Activated naive CD4-positive, alpha-beta T cell (primary cell): ENCODE results near the gene SWT1.
"Not testable (repeated sequence)": the region's sequence is repeated elsewhere in the genome, so short reads cannot be mapped to it uniquely, and the experiment has no call there.

Source experiments
- DNase-seq, 4 experiments: peaks; one replicate each; lab custom pipeline; 2025; lab: John Stamatoyannopoulos, UW

The SWT1 gene

DNA sequence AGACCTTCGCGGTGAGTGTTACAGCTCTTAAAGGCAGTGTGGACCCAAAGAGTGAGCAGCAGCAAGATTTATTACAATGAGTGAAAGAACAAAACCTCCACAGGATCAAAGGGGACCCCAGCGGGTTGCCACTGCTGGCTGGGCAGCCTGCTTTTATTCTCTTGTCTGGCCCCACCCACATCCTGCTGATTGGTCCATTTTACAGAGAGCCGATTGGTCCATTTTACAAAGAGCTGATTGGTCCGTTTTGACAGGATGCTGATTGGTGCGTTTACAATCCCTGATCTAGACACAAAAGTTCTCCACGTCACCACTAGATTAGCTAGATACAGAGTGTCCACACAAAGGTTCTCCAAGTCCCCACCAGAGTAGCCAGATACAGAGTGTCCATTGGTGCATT, 164.1 kb downstream of the SWT1 start:
- DNase-seq, result not testable (repeated sequence)

DNA sequence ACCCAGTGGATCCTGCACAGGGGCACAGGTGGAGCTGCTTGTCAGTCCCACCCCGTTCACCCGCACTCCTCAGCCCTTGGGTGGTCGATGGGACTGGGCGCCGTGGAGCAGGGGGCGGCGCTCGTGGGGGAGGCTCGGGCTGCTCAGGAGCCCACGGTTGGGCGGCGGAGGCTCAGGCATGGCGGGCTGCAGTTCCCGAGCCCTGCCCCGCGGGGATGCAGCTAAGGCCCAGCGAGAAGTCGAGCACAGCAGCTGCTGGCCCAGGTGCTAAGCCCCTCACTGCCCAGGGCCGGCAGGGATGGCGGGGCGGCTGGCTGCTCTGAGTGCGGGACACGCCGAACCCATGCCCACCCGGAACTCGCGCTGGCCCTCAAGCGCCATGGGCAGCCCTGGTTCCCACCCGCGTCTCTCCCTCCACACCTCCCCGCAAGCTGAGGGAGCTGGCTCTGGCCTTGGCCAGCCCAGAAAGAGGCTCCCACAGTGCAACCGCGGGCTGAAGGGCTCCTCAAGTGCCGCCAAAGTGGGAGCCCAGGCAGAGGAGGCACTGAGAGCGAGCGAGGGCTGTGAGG, 164.8 kb downstream of the SWT1 start:
- DNase-seq, result not testable (repeated sequence)

DNA sequence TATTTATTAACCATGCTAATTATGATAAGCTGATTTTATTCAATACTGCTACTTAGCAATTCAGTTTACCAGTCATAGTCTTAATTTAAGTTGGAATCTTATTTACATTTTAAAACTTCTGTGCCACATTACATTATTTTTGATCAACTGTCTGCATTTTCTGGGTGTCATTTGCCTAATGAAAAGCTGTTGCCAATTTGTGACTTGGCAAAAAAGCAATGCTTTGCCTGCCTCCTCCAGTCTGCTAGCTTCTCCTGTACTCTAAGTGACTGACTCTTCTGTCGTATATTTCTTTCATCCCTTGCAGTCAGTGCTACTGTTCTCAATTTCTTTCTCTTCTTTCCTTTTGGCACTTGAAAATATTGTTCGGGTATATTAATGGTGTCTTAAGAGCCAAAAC, 165.7 kb downstream of the SWT1 start:
- no peak for DNase-seq

DNA sequence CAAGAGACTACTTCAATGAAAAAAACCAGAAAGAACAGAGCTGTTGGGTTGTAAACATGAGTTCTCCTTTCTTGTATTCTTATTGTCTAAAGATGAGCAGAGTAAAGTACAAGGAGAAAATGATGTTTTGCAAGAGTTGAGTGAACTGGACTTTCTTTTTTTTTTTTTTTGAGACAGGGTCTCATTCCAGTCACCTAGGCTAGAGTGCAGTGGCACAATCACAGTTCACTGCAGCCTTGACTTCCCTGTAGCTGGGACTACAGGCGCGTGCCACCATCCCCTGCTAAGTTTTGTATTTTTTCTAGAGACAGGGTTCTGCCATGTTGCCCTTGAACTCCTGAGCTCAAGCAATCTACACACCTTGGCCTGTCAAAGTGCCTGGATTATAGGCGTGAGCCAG, 167.2 kb downstream of the SWT1 start:
- DNase-seq, result no peak

DNA sequence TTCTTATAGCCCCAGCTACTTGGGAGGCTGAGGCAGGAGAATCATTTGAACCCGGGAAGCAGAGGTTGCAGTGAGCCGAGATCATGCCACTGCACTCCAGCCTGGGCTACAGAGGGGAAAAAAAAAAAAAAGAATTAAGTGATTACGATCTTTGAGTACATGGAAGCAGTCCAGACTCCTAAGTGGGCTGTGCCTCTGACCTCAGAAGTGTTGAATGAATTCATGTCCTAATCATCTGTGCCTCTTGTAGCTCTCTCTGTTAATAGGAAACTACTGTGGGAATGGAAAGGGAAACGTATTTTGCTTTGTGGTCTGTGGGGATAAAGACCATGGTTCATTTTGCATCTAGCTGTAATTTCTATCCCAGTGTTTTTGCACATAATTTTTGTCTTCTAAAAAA, 168.4 kb downstream of the SWT1 start:
- DNase-seq, result no peak

DNA sequence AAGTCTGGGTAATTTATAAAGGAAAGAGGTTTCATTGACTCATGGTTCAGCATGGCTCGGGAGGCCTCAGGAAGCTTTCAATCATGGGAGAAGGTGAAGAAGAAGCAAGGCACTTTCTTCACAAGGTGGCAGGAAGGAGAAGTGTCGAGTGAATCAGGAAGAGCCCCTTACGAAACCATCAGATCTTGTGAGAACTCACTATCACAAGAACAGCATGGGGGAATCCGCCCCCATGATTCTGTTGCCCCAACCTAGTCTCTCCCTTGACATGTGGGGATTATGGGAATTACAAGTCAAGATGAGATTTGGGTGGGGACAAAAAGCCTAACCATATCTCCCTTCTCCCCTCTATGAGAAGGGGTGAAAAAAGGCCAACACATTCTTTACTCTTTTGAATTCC, 171.3 kb downstream of the SWT1 start:
- DNase-seq, result no peak

DNA sequence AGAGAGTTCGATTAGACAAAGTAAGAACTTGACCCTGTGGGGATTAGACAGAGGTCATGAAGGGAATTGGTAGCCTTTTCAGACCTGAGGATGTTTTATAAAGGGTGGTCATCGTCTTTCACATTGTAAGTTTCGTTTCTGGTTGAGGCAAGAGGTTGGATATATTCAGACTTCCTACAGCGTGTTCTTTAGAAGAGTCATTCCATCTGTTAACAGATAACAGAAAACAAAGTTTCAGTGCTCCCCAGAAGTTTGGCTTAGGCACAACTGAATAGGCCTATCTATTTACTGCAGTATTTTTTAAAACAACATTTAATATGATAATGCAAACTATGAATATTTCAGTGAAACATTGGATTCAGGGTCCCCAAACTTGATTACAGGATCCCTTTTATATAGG, 177.2 kb downstream of the SWT1 start:
- no peak for DNase-seq

DNA sequence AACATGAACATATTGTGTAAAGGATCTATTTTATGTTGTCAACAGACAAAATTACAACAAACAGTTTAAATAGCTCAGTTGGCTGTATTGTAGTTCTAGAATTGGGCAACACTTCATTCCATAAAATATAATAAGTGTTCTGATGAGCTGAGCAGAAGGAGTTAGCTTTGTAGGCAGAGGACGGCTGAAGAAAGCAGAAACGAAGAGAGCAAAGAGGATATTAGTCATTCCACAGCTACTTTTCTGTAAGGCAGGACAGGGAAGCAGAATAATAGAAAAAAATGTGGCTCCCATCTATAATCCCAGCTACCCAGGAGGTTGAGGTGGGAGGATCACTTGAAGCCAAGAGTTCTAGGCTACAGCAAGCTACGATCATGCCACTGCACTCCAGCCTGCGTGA, 180.3 kb downstream of the SWT1 start:
- DNase-seq, result no peak

DNA sequence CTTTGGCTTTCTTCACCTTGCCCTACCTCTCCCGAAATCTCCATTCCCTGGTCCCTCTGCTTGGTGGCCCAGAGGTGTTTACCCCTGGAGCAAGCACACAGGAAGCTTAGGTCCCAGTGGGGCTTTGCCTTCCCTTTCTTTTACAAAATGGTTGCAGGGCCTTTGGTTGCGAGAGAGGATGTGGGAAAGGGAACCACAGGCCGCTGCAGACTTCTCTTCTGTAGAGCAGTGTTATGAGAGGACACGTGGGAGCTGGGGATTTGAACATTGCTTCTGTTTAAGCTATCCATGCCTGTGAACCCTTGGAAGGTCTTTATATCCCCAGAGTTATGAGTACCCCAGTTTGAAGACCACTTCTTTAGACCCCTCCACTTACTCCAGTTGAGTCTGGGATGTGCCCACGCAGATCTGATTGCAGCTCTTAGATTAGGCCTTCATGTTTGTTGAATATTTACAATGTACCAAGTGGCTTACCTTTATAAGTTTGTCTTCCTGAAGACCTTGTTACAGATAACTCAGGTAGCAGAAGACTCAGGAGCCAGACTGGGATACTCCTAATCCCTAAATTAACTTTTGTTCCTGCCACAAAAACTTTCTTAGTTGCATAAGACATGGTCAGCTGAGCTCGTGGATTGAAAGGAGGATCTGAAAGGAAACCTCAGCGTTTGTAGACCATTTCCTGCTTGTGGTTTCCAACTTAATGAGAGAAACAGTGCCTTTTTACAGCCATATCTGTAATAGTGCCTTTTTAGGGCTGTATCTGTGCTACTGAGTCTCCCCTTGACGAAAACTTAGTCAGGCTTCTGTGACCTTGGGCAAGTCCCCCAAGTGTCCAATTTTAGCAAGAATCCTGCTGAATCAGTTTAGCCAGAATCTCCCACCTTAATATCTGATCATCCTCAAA, 182.0 kb downstream of the SWT1 start:
- no peak for DNase-seq

DNA sequence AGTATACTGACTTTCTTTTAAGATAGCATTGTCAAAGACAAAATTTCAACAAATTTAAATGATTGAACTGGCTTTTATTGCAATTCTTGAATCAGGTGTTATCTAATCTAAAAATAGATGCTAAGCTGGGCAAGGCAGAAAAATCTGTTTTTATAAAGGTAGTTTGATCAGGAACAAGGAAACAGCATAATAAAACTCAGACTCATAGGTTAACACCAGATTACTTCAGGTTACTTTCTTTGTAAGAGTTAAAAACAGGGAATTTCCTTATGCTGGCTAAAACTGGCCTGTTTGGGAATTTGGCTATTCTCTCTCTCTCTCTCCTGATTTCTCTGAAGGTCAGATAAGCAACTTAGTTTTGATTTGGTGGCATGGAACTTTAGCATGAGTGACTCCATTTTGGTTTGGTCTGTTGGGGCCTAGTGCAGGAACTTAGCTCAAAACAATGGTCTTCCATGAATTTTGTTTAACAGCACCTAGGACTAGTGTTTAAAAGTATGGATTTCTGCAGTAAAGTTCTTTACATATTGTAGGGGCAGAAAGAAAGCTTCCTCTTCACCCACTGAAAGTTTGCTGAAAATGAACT, 184.3 kb downstream of the SWT1 start:
- DNase-seq, result no peak
